Endometrium (tissue), 2 donors: Measurements from ENCODE around the gene KHDRBS2.

ENCODE experiments used
- FAIRE-seq: peaks from 2 replicates; lab custom pipeline; 2012; peaks lifted over from hg19 to GRCh38; lab: Jason Lieb, UNC
- donor health status: control.
- donor health status: control.

Gene KHDRBS2

GRCh38 chr6:62285612-62286469 lies at the start of gene KHDRBS2:
KHDRBS2 (minus strand) TSS chr6:62286225.
- peak; percentile 26 for FAIRE-seq

GRCh38 chr6:62328607-62329006 lies 42.6 kb upstream of the KHDRBS2 start:
- no peak for FAIRE-seq

- no peak for FAIRE-seq
These were observed 38.8 kb upstream of the KHDRBS2 start for GRCh38 chr6:62324834-62325233.

GRCh38 chr6:62323818-62324431 lies 37.9 kb upstream of the KHDRBS2 start:
- FAIRE-seq: no peak

- no peak for FAIRE-seq
These were observed 12.8 kb upstream of the KHDRBS2 start for GRCh38 chr6:62298745-62299392.

- no peak for FAIRE-seq
These were observed 10.5 kb upstream of the KHDRBS2 start for GRCh38 chr6:62296541-62296940.

- FAIRE-seq: no peak
These were observed 2.9 kb upstream of the KHDRBS2 start for GRCh38 chr6:62288974-62289373.

GRCh38 chr6:62288562-62288961 lies 2.5 kb upstream of the KHDRBS2 start:
- FAIRE-seq: no peak

GRCh38 chr6:62286470-62286843 lies 432 bp upstream of the KHDRBS2 start:
- FAIRE-seq: no peak

GRCh38 chr6:62284725-62285124 lies 1.3 kb downstream of the KHDRBS2 start:
- FAIRE-seq: no peak

GRCh38 chr6:62283796-62284411 lies 2.1 kb downstream of the KHDRBS2 start:
- FAIRE-seq: peak; percentile 65

- no peak for FAIRE-seq
These were observed 2.7 kb downstream of the KHDRBS2 start for GRCh38 chr6:62283365-62283764.

GRCh38 chr6:62280099-62280498 lies 5.9 kb downstream of the KHDRBS2 start:
- no peak for FAIRE-seq

- FAIRE-seq: no peak
These were observed 13.9 kb downstream of the KHDRBS2 start for GRCh38 chr6:62272114-62272513.

GRCh38 chr6:62265906-62266525 lies 20.0 kb downstream of the KHDRBS2 start:
- no peak for FAIRE-seq

- FAIRE-seq: no peak
These were observed 23.7 kb downstream of the KHDRBS2 start for GRCh38 chr6:62262283-62262682.

GRCh38 chr6:62246087-62246486 lies 39.9 kb downstream of the KHDRBS2 start:
- no peak for FAIRE-seq

- no peak for FAIRE-seq
These were observed 49.2 kb downstream of the KHDRBS2 start for GRCh38 chr6:62236784-62237183.

GRCh38 chr6:62229231-62229630 lies 56.8 kb downstream of the KHDRBS2 start:
- no peak for FAIRE-seq

GRCh38 chr6:62217866-62218265 lies 68.2 kb downstream of the KHDRBS2 start:
- no peak for FAIRE-seq

GRCh38 chr6:62202078-62202477 lies 83.9 kb downstream of the KHDRBS2 start:
- FAIRE-seq: no peak

GRCh38 chr6:62192593-62192992 lies 93.4 kb downstream of the KHDRBS2 start:
- FAIRE-seq: no peak
